ENCODE measurements around the gene SNX33.

- TF ChIP-seq, protein P1, sequence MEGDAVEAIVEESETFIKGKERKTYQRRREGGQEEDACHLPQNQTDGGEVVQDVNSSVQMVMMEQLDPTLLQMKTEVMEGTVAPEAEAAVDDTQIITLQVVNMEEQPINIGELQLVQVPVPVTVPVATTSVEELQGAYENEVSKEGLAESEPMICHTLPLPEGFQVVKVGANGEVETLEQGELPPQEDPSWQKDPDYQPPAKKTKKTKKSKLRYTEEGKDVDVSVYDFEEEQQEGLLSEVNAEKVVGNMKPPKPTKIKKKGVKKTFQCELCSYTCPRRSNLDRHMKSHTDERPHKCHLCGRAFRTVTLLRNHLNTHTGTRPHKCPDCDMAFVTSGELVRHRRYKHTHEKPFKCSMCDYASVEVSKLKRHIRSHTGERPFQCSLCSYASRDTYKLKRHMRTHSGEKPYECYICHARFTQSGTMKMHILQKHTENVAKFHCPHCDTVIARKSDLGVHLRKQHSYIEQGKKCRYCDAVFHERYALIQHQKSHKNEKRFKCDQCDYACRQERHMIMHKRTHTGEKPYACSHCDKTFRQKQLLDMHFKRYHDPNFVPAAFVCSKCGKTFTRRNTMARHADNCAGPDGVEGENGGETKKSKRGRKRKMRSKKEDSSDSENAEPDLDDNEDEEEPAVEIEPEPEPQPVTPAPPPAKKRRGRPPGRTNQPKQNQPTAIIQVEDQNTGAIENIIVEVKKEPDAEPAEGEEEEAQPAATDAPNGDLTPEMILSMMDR (IDR thresholded peaks at IDR 0.05), result no peak
- no peak for TF ChIP-seq EZH2 (IDR thresholded peaks at IDR 0.05)
Measured at GRCh38 chr15:75688278-75688557, 40.5 kb downstream of the SNX33 start.
